Natural killer cell treated with Interleukin-12 subunit alpha and Interleukin-12 subunit beta and Interleukin-15 and Interleukin-18, amount 100 ng/mL, for 72 hours (primary cell): ENCODE results near the gene UGT1A6. TPM values are rescaled to one million over a fixed set of nuclear protein-coding genes. Genes with fewer than 3 reads are reported as not detected.

ENCODE experiments used
- ATAC-seq, 2 donors: fragments of 150-1000 bp; cut with Tn5 transposase in 1 of 2; sonication (Bioruptor Pico), chemical (Tn5 transposase) in 1 of 2; 2 replicates each; pipeline ENCODE4 v1.10.0; 2021
- DNase-seq: peaks from one replicate; pipeline ENCODE4 v3.0.0; 2022; ENCODE audit warnings: low spot score
- H3K27ac Mint-ChIP-seq, 2 donors: 1 replicate in 1 of 2; 2 replicates in 1 of 2; pipeline ENCODE4 v1.8.0; 2022; ENCODE audit warnings: mixed read lengths in 2 of 2, mild to moderate bottlenecking in 1 of 2, moderate library complexity in 1 of 2
- H3K27me3 Mint-ChIP-seq, 2 donors: 1 replicate in 1 of 2; 2 replicates in 1 of 2; pipeline ENCODE4 v1.8.0; 2022; ENCODE audit warnings: mixed read lengths in 2 of 2
- H3K36me3 Mint-ChIP-seq: one replicate; pipeline ENCODE4 v1.8.0; 2022; ENCODE audit warnings: mixed read lengths
- H3K4me1 Mint-ChIP-seq, 2 donors: 1 replicate in 1 of 2; 2 replicates in 1 of 2; pipeline ENCODE4 v1.8.0; 2022; ENCODE audit warnings: low read depth in 2 of 2, mixed read lengths in 2 of 2, mild to moderate bottlenecking in 1 of 2
- H3K4me3 Mint-ChIP-seq: one replicate; pipeline ENCODE4 v1.8.0; 2022; ENCODE audit warnings: mixed read lengths
- H3K9me3 Mint-ChIP-seq: 2 replicates; pipeline ENCODE4 v1.8.0; 2022; ENCODE audit warnings: mixed read lengths
- total RNA-seq, 2 donors: library from RNA; stranded (reverse); gene quantifications; one replicate each; pipeline ENCODE4 v1.2.3, GENCODE V29; 2022

Gene UGT1A6
- total RNA-seq, 2 donors from 2014 or later, result not detected

GRCh38 chr2:233775414-233775813 lies 82.7 kb downstream of the UGT1A6 start:
- DNase-seq (no peak), ATAC-seq (no peak)
- no peaks in the 10 kb centered on the region for H3K4me1 Mint-ChIP-seq
- H3K9me3 Mint-ChIP-seq, result no peaks in the 10 kb centered on the region
- no peak overlapping the region for H3K27ac Mint-ChIP-seq
- H3K4me3 Mint-ChIP-seq, result no peak overlapping the region
- peaks cover 20 to 34% of the 10 kb centered on the region in 2 donors for H3K27me3 Mint-ChIP-seq
- H3K36me3 Mint-ChIP-seq, result peaks cover 4% of the 10 kb centered on the region

DNA sequence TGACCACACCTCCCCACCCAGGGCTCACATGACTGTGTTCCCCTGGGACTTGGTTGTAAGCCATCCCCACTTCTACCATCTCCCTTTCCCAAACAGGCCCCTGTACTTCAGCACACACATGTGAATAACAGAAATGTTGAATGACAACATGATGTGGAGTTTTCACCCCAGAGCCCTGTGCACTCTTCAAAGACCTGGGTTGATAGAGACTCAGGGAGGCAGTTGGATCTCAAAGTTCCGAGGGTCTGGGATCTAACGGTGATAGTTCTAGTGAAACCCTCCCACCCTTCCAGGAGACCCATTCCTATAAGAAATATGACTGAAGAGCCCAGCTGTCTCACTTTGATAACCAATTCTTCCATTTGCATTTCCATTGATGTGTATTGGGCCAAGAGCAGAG lies 85.3 kb downstream of the UGT1A6 start, which contains the start of gene MROH2A:
Gene MROH2A (plus strand): TSS at position 301 of the 400 bp plus-strand sequence. CDS start 1,029 bp downstream, outside the sequence.
- Mint-ChIP-seq H3K4me1 (no peaks in the 10 kb centered on the region), H3K4me3 (no peak within 1 kb of the TSS), H3K27me3 (peaks cover 39 to 47% of the 10 kb centered on the region in 2 donors)

DNA sequence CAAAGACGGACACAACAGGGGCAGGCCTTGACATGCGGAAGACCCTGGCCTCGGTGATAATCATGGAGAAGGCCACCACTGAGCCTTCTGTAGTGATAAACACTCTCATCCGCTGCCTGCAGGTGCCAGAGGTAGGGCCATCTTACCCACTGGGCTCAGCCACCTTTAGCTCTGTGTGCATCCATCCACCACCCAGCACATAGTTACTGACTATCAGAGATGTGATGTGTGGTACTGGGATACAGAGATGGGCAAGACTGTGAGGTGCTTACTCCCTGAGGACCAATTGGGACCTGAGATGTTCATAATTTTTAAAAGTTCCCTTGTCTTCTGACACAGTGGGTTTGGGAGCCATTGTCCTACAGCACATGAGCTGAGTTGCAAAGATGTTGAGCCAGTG lies 87.0 kb downstream of the UGT1A6 start:
- Mint-ChIP-seq H3K9me3 (no peaks in the 10 kb centered on the region), H3K4me1 (no peaks in the 10 kb centered on the region), H3K27ac (no peak overlapping the region), H3K27me3 (peaks cover 44 to 57% of the 10 kb centered on the region in 2 donors), H3K4me3 (no peak overlapping the region), H3K36me3 (peaks cover 4% of the 10 kb centered on the region)
- DNase-seq, result no peak
- ATAC-seq, result peak; percentile 17 to 50

More for the DNA sequence above, 85.3 kb downstream of the UGT1A6 start, which contains the start of gene MROH2A:
- Mint-ChIP-seq H3K27ac (no peak within 1 kb of the TSS), H3K36me3 (peaks cover 4% of the 10 kb centered on the region), H3K9me3 (no peaks in the 10 kb centered on the region)
- no peak for DNase-seq
- no peak for ATAC-seq

DNA sequence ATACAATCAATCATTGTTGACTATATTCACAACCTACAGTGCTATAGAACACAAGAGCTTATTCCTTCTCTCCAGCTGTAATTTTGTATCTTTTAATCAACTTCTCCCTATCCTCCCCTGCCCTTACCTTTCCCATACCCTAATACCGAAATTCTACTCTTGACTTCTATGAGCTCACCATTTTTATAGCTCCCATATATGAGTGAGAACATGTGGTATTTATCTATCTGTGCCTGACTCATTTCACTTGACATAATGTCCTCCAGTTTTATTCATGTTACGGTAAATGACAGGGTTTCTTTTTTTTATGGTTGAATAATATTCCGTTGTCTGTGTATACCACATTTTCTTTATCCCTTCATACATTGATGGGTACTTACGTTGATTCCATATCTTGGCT lies 88.1 kb downstream of the UGT1A6 start:
- ATAC-seq, result no peak
- no peaks in the 10 kb centered on the region for H3K9me3 Mint-ChIP-seq
- H3K4me3 Mint-ChIP-seq, result no peak overlapping the region
- H3K36me3 Mint-ChIP-seq, result peaks cover 4% of the 10 kb centered on the region
- H3K27ac Mint-ChIP-seq, result no peak overlapping the region
- no peaks in the 10 kb centered on the region for H3K4me1 Mint-ChIP-seq
- peaks cover 40 to 47% of the 10 kb centered on the region in 2 donors for H3K27me3 Mint-ChIP-seq
- DNase-seq, result no peak

DNA sequence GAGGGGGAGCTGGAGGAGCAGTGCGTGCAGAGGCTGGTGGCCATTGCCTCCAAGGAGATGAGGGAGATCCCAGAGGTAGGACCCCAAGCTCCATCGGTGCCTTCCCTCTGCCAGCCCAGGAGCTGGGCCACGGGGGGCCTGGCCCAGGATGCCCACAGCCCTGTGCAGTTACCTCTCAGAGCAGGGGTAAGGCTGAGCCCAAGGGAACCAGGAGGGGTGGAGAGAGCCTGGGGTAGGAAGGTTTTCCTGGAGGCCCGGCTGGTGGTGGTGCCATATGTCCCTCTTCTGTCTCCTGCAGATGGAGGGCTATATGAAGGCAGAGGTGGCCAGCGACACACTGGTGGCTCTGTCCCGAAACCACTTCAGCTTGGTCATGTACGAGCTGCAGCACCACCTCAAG lies 96.9 kb downstream of the UGT1A6 start:
- ATAC-seq (peak; percentile 28 to 46), DNase-seq (no peak)
- H3K27me3 Mint-ChIP-seq, result peaks cover 7 to 8% of the 10 kb centered on the region in 2 donors
- H3K4me3 Mint-ChIP-seq, result no peak overlapping the region
- H3K27ac Mint-ChIP-seq, result no peak overlapping the region
- H3K36me3 Mint-ChIP-seq, result no peaks in the 10 kb centered on the region
- no peaks in the 10 kb centered on the region for H3K4me1 Mint-ChIP-seq
- H3K9me3 Mint-ChIP-seq, result no peaks in the 10 kb centered on the region

- Mint-ChIP-seq H3K4me3 (no peak overlapping the region), H3K27me3 (peaks cover 3 to 5% of the 10 kb centered on the region in 2 donors), H3K27ac (no peak overlapping the region), H3K9me3 (no peaks in the 10 kb centered on the region), H3K36me3 (no peaks in the 10 kb centered on the region), H3K4me1 (no peaks in the 10 kb centered on the region)
- ATAC-seq, result no peak
- DNase-seq, result no peak
Observed at GRCh38 chr2:233791151-233791882, 98.6 kb downstream of the UGT1A6 start.

DNA sequence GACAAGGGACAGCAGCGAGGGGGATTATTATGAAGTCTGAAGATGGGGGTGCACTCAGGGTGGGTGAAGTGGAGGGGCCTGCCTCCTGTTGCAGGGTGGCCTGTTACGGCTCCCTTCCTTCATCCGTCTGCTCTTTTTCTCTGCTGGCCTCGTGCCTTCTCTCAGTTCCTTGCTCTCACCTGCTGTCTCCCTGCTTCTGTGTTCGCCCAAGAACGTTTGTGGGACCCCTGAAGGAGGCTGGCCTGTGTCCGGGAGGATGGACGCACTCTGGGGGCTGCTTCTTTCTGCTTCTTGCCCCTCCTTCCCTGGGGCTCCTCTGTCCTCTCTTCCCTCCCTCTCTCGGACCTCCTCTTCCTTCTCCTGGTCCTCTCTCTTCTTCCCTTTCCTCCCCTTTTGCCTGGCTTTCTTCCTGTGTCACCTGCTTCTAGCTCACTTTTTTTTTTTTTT lies 99.2 kb downstream of the UGT1A6 start:
- H3K27ac Mint-ChIP-seq, result no peak overlapping the region
- H3K9me3 Mint-ChIP-seq, result no peaks in the 10 kb centered on the region
- peaks cover 0 to 3% of the 10 kb centered on the region in 2 donors for H3K27me3 Mint-ChIP-seq
- no peaks in the 10 kb centered on the region for H3K4me1 Mint-ChIP-seq
- H3K36me3 Mint-ChIP-seq, result no peaks in the 10 kb centered on the region
- no peak for ATAC-seq
- H3K4me3 Mint-ChIP-seq, result no peak overlapping the region
- no peak for DNase-seq

DNA sequence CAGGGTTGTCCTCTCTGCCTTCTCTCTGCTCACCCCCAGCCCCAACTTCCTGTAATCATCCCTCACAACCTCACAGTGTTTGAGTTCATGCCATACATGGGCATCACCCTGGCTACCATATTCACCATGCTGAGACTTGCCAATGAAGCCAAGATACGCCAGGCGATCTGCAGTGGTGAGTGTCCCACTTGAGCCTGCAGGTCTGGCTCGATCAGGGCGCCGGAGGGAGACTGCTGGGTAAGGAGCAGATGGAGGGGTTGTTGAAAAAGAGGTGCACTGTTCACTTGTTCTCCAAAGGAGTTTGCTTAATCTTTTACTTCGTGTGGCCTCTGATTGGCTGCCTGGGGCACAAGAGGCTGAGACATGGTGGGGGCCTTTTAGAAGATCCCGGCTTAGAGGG lies 100.0 kb downstream of the UGT1A6 start:
- Mint-ChIP-seq H3K27me3 (peaks cover 0 to 3% of the 10 kb centered on the region in 2 donors), H3K4me1 (no peaks in the 10 kb centered on the region), H3K9me3 (no peaks in the 10 kb centered on the region), H3K4me3 (no peak overlapping the region), H3K36me3 (no peaks in the 10 kb centered on the region), H3K27ac (no peak overlapping the region)
- DNase-seq (no peak), ATAC-seq (no peak)

- DNase-seq, result no peak
- H3K27ac Mint-ChIP-seq, result no peak overlapping the region
- no peaks in the 10 kb centered on the region for H3K4me1 Mint-ChIP-seq
- ATAC-seq, result no peak
- H3K4me3 Mint-ChIP-seq, result no peak overlapping the region
- no peaks in the 10 kb centered on the region for H3K36me3 Mint-ChIP-seq
- peaks cover 0 to 5% of the 10 kb centered on the region in 2 donors for H3K27me3 Mint-ChIP-seq
- H3K9me3 Mint-ChIP-seq, result no peaks in the 10 kb centered on the region
Observed at GRCh38 chr2:233793465-233794127, 100.9 kb downstream of the UGT1A6 start.

DNA sequence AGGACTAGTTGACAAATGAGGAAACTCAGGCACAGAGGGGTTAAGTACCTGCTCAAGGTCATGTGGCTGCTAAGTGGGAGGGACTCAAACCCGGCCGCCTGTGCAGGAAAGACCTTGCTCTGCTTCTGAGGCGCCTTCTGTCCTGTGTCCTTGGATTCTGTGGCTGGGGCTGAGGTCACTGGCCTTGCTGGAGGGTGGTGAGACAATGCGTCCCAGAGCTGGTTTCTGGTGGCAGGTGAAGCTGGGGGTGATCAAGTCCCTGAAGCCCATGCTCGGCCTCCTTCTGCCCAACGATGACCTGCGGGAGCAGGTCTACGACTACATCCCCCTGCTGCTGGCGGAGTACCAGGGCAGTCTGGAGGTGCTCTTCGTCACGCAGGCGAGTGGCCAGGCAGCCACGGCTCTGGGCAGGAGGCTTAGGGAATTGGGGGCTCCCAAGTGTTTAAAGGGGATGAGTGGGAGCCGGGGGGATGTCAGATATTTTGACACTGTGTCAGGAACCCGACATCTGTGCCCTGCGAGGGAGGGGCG lies 101.5 kb downstream of the UGT1A6 start:
- H3K27ac Mint-ChIP-seq, result no peak overlapping the region
- no peaks in the 10 kb centered on the region for H3K4me1 Mint-ChIP-seq
- H3K36me3 Mint-ChIP-seq, result no peaks in the 10 kb centered on the region
- no peaks in the 10 kb centered on the region for H3K9me3 Mint-ChIP-seq
- ATAC-seq, result no peak
- H3K27me3 Mint-ChIP-seq, result peaks cover 0 to 3% of the 10 kb centered on the region in 2 donors
- H3K4me3 Mint-ChIP-seq, result no peak overlapping the region
- peak; percentile 26 for DNase-seq

DNA sequence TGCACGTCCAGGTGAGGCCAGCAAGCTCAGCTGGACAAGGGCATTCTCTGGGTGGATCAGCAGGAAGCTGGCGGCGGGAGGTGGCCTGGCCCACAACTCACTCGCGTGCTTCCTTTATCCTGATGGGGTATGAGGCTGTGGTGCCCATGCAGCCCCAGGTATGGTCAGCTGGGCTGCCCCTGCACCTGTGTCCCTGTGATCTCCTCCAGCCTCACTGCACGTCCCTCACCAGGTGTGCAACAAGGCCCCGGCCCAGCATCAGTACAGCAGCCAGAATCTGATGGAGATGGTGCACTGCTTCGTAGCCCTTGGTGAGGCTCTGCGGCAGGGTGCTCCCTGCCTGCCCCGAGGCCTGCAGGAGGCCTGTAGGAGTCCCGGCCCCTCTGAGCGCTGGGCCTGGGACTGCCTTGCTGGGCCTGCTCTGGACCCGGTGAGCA lies 103.1 kb downstream of the UGT1A6 start:
- Mint-ChIP-seq H3K4me1 (peaks cover 0 to 3% of the 10 kb centered on the region in 2 donors), H3K27ac (no peak overlapping the region), H3K36me3 (no peaks in the 10 kb centered on the region), H3K9me3 (no peaks in the 10 kb centered on the region), H3K27me3 (peaks cover 5 to 7% of the 10 kb centered on the region in 2 donors), H3K4me3 (no peak overlapping the region)
- peak; percentile 60 for DNase-seq
- ATAC-seq, result peak in 1 of 2 donors; percentile 9

DNA sequence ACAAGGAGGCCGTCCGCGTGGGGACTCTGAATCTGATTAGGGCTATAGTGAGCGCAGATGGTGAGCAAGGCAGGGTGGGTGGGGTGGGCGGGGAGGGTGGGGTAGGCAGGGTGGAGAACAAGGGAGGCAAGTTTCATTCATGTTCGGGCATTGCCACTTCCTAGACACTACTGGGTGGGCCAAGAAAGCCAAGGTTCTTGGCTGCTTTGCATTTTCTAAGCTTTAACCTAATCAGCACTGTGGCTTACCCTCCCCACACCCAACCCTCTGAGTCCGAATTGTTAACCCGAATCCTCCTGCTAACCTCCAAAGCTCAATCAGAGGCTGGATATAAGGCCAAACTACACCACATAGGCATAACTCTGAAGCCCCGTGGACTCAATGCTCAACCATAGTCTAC lies 103.6 kb downstream of the UGT1A6 start:
- H3K27me3 Mint-ChIP-seq, result peaks cover 5 to 9% of the 10 kb centered on the region in 2 donors
- H3K27ac Mint-ChIP-seq, result no peak overlapping the region
- ATAC-seq, result no peak
- DNase-seq, result no peak
- peaks cover 0 to 3% of the 10 kb centered on the region in 2 donors for H3K4me1 Mint-ChIP-seq
- no peaks in the 10 kb centered on the region for H3K36me3 Mint-ChIP-seq
- no peak overlapping the region for H3K4me3 Mint-ChIP-seq
- H3K9me3 Mint-ChIP-seq, result no peaks in the 10 kb centered on the region

- Mint-ChIP-seq H3K4me1 (peaks cover 0 to 3% of the 10 kb centered on the region in 2 donors), H3K4me3 (no peak overlapping the region), H3K27me3 (peaks cover 10 to 17% of the 10 kb centered on the region in 2 donors), H3K36me3 (no peaks in the 10 kb centered on the region), H3K27ac (no peak overlapping the region), H3K9me3 (no peaks in the 10 kb centered on the region)
- DNase-seq (peak; percentile 45), ATAC-seq (no peak)
Observed at GRCh38 chr2:233798335-233799086, 105.8 kb downstream of the UGT1A6 start.
